GM19438 (cell line): Measurements from ENCODE around the gene KLHL2.

Experiments used
- ATAC-seq: cut with Tn5 transposase; IDR thresholded peaks from one replicate; pipeline ENCODE4 v1.9.1; 2021; ENCODE audit warnings: low read depth; ENCODE audit not compliant: unreplicated experiment

The KLHL2 gene

DNA sequence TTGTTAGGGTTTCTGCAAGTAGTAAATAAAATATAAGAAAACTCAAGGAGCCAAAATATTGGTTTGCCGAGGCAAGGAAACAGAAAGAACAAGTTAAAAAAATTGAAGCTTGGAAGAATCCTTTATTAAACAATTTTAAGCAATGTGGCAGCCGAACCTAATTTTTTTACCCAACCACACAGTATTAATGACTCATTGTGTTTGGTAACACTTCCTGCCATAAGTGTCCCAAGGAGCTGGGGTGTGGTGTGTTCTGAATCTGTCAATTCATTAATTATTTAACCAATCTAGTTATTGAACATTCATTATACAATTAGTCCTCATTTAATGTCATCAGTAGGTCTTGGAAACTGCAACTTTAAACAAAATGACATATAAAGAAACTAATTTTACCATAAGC lies 152.1 kb downstream of the KLHL2 start:
- ATAC-seq, result no peak

DNA sequence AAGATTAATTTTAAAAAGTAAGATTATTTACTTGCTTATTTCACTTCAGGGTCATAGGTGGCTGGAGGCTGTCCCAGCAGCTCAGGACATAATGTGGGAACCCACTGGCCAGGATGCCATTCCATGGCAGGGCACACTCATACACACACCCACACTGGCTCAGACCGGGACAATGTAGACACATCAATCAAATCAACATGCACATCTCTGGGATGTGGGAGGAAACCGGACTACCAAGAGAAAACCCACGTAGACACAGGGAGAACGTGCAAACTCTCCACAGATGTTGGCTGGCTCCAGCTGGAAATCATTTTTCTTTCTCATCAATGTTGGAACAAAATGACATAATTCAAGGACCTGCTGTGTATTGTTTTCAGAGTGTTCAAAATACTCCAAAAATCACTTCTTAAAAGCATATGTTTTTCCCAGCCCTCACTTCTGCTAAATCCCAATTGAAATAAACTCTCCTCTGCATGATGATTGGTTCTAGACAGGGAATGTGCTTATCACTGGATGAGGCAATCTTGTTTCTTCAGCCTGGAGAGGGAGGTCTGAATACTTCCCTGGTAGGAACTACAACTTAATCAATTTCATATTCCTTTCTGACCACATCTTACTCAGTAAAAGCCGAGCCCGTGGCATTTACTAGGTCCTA lies 152.8 kb downstream of the KLHL2 start:
- no peak for ATAC-seq

DNA sequence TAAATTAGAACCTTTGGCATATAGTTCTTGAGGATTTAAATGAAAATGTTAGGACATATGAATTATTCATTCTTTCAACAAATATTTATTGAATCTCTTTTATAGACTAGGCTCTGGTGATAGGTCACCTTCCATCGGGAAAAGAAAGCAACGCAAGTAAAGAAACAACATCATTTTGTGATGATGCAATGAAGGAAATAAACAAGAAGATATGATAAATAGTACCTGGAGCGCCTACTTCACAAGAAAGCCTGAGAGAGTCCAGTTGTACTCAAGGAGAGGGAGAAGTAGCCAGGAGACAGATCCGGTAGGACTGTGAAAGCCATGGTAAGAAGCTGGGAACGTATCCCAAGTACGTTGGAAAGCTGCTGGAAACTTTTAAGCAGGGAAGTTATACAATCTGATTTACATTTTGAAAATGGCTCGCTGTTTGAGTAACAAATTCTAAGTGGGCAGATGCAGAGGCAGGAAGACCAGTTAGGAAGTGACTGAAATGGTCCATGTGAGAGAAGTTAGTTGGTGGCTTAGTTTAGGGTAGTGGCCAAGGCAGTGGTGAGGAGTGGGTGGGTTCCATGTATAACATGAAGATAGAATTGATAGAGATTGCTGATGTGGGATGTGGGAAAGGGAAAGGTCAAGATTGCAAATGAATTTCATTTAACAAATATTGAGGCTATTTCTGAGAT lies 153.8 kb downstream of the KLHL2 start:
- no peak for ATAC-seq

DNA sequence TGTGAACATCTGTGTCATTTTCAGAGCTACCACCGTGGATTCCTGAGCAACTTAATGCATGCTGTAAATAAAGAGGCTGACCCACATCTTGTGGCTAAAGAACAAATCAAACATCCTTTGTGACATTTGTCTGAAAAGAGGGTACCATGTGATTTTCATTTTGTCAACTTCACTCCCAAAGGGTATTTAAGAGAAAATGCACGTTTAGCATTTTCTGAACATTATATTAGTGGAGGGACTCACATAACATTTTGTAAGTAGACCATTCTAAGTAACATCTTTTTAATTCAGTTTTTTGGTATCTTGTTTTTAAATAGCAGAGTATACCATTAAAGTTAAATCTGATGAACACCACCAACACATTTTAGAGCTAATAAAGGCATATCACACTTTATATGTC lies 154.4 kb downstream of the KLHL2 start:
- ATAC-seq, result no peak

DNA sequence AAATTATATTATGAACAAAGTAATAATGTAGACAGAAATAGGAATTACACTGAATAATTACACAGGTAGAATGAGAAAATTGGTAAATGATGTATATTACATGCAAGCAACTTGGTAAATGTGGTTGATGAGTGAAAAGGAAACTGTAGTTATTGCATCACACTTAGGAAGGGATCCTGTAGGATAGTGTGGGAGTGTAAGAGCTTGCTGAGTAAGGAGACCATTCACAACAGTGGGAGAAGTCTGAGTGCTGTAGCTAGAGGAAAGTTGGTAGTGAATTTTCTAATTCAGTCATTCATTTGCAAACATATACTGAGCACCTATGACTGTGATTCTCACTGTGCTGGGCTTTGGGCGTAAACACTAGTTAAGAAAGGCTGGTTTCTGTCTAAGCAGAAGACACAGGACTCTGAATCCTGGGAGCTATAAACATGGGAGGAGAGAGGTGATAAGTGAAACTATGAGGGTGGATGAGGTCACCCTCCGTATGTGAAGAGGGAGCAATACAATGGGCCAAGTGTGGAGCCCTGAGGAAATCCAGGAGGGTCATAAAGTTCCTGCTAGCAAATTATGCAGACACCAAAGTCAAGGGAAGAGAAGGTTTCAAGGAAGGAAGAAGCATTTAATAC lies 157.2 kb downstream of the KLHL2 start:
- ATAC-seq, result no peak

DNA sequence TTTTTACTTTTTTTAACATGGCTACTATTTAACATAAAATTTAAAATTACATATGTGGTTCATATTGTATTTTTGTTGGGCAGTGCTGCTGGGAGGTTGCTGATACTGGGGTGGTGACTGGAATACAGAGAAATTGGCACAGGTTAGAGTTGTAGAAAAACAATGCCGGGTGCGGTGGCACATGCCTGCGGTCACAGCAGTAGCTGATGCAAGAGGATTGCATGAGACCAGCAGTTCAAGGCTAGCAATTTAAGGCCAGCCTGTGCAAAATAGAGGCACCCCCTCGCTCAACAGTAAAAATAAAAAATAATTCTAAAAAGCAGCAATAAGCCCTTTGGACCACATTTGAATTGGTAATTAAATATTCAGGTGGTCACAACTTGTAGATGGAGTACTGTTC lies 159.7 kb downstream of the KLHL2 start:
- ATAC-seq, result no peak

DNA sequence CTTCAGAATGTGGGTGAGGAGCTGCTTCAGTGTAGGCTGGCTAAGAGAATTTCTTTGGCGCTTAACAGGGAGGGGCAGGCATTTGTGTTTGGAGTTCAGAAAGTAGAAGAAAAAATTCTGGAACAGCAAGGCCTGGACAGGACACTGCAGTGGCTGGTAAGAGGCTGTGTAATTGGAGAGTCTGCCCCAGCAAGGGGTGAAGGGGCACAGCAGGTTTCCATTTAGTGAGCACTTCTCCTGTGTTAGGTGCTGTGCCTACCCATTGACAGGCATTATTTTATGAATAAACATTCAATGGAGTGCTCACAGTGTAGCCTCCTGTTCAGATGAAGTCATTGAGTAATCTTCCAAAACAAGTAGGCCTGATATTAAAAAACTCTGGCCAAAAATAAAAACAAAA lies 160.8 kb downstream of the KLHL2 start:
- no peak for ATAC-seq

DNA sequence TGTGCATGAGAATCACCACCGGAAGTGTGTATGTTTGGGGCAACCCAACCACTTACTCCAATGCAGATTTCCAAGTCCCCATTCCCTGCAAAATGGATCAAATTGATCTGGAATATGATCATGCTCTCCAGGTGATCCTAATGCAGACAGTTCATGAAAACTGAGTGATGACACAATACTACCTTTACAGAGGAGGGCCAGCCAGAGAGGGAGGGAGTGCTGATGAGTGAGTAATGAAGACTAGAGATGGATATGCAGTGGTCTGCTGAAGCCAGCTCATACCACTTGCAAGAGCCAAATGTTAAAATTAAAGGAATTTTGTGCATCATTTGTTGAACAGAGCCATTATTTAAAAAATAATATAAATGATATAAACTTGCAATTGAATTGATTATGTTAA lies 161.2 kb downstream of the KLHL2 start:
- ATAC-seq, result no peak

DNA sequence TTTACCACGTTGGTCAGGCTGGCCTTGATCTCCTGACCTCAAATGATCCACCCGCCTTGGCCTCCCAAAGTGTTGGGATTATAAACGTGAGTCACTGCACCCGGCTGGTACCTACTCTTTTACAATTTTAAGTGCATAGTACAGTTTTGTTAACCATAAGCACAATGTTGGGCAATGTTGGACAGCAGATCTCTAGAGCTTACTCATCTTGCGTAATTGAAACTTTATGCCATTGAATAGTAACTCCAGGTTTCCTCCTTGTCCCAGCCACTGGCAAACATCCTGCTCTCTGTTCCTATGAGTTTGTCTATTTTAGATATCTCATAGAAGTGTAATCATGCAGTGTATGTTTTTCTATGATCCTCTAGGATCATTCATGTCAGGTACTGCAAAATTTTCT lies 162.2 kb downstream of the KLHL2 start:
- ATAC-seq, result no peak

DNA sequence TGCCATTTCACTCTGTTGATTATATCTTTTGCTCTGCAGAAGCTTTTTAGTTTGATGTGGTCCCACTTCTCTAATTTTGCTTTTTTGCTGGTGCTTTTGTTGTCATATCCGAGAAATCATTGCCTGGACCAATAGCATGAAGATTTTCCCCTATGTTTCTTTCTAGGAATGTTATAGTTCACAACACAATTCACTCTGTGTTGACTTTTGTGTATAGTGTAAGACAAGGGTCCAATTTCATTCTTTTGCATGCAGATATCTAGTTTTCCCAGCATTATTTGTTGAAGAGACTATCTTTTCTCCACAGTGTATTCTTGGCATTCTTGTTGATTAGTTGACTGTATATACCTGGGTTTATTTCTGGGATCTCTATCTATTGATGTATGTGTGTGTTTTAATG lies 163.2 kb downstream of the KLHL2 start:
- no peak for ATAC-seq
